ENCODE measurements around the gene C1orf50.

Gene C1orf50

DNA sequence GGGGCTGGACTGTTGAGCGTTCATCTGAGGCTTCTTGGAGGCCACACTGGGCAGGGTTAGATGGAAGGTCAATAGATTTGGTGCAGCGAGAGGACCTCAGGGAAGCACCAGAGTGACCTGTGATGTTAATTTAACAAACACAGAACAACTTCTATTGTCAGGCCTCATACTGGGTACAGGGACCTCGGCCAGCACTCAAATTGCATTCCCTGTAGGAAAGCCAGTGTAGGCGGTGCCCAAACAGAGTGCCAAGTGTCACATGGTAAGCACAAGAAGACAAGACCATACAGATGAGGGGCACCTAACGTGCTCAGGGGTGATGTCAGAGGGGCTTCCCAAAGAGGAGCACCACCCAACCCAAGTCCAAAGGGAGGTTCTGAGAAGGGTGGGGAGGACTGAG lies 19.0 kb downstream of the C1orf50 start (continued):
- TF ChIP-seq, protein P1, sequence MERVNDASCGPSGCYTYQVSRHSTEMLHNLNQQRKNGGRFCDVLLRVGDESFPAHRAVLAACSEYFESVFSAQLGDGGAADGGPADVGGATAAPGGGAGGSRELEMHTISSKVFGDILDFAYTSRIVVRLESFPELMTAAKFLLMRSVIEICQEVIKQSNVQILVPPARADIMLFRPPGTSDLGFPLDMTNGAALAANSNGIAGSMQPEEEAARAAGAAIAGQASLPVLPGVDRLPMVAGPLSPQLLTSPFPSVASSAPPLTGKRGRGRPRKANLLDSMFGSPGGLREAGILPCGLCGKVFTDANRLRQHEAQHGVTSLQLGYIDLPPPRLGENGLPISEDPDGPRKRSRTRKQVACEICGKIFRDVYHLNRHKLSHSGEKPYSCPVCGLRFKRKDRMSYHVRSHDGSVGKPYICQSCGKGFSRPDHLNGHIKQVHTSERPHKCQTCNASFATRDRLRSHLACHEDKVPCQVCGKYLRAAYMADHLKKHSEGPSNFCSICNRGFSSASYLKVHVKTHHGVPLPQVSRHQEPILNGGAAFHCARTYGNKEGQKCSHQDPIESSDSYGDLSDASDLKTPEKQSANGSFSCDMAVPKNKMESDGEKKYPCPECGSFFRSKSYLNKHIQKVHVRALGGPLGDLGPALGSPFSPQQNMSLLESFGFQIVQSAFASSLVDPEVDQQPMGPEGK (CRISPR knock-in tag; IDR thresholded peaks at IDR 0.05; ENCODE audit: borderline replicate concordance) = no peak
- no peak for TF ChIP-seq TCF4 (CRISPR knock-in tag; IDR thresholded peaks at IDR 0.05; ENCODE audit: borderline replicate concordance)
- no peak for TF ChIP-seq ESRRG (CRISPR knock-in tag; IDR thresholded peaks at IDR 0.05)
- TF ChIP-seq GLIS3 (CRISPR knock-in tag; IDR thresholded peaks at IDR 0.05) = no peak
- no peak for TF ChIP-seq ZNF8 (CRISPR knock-in tag; IDR thresholded peaks at IDR 0.05)
- TF ChIP-seq ISL1 (CRISPR knock-in tag; IDR thresholded peaks at IDR 0.05) = no peak
- TF ChIP-seq, protein P2, sequence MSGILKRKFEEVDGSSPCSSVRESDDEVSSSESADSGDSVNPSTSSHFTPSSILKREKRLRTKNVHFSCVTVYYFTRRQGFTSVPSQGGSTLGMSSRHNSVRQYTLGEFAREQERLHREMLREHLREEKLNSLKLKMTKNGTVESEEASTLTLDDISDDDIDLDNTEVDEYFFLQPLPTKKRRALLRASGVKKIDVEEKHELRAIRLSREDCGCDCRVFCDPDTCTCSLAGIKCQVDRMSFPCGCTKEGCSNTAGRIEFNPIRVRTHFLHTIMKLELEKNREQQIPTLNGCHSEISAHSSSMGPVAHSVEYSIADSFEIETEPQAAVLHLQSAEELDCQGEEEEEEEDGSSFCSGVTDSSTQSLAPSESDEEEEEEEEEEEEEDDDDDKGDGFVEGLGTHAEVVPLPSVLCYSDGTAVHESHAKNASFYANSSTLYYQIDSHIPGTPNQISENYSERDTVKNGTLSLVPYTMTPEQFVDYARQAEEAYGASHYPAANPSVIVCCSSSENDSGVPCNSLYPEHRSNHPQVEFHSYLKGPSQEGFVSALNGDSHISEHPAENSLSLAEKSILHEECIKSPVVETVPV (CRISPR knock-in tag; IDR thresholded peaks at IDR 0.05) = no peak
- no peak for TF ChIP-seq RARB (CRISPR knock-in tag; IDR thresholded peaks at IDR 0.05)
- TF ChIP-seq ZFP3 (CRISPR knock-in tag; IDR thresholded peaks at IDR 0.05) = no peak

DNA sequence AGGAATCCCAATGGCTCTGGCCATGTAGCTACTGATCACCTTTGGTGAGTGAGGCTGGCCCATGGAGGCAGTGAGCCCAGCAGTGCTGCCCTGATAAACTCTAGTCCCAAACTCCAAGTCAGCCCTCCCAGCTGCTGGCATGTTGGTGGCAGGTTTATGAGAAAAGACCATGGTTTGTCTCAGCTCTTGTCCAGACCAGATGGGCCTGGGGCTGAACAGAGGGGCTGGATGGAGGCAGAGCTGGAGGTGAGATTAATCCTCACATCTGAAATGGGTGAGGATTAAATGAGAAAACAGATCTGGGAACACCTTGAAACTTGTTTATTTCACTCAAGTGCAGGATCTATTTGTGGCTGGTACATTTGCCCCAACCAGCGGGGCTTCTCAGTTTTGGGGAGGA lies 21.0 kb downstream of the C1orf50 start:
- ATAC-seq = no peak
- TF ChIP-seq CSDC2 (CRISPR knock-in tag; IDR thresholded peaks at IDR 0.05) (no peak), ZNF70 (CRISPR knock-in tag; IDR thresholded peaks at IDR 0.05) (no peak), GLIS3 (CRISPR knock-in tag; IDR thresholded peaks at IDR 0.05) (no peak), ISL1 (CRISPR knock-in tag; IDR thresholded peaks at IDR 0.05) (no peak), TCF4 (CRISPR knock-in tag; IDR thresholded peaks at IDR 0.05; ENCODE audit: borderline replicate concordance) (no peak), TOX (CRISPR knock-in tag; IDR thresholded peaks at IDR 0.05; ENCODE audit: borderline replicate concordance) (no peak), ZFP3 (CRISPR knock-in tag; IDR thresholded peaks at IDR 0.05) (no peak), OSR1 (CRISPR knock-in tag; IDR thresholded peaks at IDR 0.05) (no peak), ZC3H10 (CRISPR knock-in tag; IDR thresholded peaks at IDR 0.05) (no peak), PPARA (CRISPR knock-in tag; IDR thresholded peaks at IDR 0.05; ENCODE audit: borderline replicate concordance) (no peak), RARB (CRISPR knock-in tag; IDR thresholded peaks at IDR 0.05) (no peak), ARNTL (CRISPR knock-in tag; IDR thresholded peaks at IDR 0.05; ENCODE audit: borderline replicate concordance, low read depth) (no peak), ZNF565 (CRISPR knock-in tag; conservative IDR thresholded peaks at IDR 0.05; ENCODE audit: low read depth) (no peak), ZNF8 (CRISPR knock-in tag; IDR thresholded peaks at IDR 0.05) (no peak), BACH2 (CRISPR knock-in tag; IDR thresholded peaks at IDR 0.05; ENCODE audit: borderline replicate concordance) (no peak), ZFP30 (CRISPR knock-in tag; IDR thresholded peaks at IDR 0.05) (no peak)
- TF ChIP-seq, protein P3, sequence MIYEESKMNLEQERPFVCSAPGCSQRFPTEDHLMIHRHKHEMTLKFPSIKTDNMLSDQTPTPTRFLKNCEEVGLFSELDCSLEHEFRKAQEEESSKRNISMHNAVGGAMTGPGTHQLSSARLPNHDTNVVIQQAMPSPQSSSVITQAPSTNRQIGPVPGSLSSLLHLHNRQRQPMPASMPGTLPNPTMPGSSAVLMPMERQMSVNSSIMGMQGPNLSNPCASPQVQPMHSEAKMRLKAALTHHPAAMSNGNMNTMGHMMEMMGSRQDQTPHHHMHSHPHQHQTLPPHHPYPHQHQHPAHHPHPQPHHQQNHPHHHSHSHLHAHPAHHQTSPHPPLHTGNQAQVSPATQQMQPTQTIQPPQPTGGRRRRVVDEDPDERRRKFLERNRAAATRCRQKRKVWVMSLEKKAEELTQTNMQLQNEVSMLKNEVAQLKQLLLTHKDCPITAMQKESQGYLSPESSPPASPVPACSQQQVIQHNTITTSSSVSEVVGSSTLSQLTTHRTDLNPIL (CRISPR knock-in tag; IDR thresholded peaks at IDR 0.05; ENCODE audit: low read depth) = no peak
- TF ChIP-seq, protein P2 (CRISPR knock-in tag; IDR thresholded peaks at IDR 0.05) = no peak
- TF ChIP-seq, protein P4, sequence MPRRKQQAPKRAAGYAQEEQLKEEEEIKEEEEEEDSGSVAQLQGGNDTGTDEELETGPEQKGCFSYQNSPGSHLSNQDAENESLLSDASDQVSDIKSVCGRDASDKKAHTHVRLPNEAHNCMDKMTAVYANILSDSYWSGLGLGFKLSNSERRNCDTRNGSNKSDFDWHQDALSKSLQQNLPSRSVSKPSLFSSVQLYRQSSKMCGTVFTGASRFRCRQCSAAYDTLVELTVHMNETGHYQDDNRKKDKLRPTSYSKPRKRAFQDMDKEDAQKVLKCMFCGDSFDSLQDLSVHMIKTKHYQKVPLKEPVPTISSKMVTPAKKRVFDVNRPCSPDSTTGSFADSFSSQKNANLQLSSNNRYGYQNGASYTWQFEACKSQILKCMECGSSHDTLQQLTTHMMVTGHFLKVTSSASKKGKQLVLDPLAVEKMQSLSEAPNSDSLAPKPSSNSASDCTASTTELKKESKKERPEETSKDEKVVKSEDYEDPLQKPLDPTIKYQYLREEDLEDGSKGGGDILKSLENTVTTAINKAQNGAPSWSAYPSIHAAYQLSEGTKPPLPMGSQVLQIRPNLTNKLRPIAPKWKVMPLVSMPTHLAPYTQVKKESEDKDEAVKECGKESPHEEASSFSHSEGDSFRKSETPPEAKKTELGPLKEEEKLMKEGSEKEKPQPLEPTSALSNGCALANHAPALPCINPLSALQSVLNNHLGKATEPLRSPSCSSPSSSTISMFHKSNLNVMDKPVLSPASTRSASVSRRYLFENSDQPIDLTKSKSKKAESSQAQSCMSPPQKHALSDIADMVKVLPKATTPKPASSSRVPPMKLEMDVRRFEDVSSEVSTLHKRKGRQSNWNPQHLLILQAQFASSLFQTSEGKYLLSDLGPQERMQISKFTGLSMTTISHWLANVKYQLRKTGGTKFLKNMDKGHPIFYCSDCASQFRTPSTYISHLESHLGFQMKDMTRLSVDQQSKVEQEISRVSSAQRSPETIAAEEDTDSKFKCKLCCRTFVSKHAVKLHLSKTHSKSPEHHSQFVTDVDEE (CRISPR knock-in tag; IDR thresholded peaks at IDR 0.05) = no peak
- TF ChIP-seq, protein P5, sequence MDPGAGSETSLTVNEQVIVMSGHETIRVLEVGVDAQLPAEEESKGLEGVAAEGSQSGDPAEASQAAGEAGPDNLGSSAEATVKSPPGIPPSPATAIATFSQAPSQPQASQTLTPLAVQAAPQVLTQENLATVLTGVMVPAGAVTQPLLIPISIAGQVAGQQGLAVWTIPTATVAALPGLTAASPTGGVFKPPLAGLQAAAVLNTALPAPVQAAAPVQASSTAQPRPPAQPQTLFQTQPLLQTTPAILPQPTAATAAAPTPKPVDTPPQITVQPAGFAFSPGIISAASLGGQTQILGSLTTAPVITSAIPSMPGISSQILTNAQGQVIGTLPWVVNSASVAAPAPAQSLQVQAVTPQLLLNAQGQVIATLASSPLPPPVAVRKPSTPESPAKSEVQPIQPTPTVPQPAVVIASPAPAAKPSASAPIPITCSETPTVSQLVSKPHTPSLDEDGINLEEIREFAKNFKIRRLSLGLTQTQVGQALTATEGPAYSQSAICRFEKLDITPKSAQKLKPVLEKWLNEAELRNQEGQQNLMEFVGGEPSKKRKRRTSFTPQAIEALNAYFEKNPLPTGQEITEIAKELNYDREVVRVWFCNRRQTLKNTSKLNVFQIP (CRISPR knock-in tag; IDR thresholded peaks at IDR 0.05; ENCODE audit: borderline replicate concordance, low read depth) = no peak
